Tibial nerve (tissue), 4 donors: ENCODE results near the gene FBXO45. TPM values are rescaled to one million over a fixed set of nuclear protein-coding genes. Genes with fewer than 3 reads are reported as not detected.
"Not testable (repeated sequence)": the region's sequence is repeated elsewhere in the genome, so short reads cannot be mapped to it uniquely, and the experiment has no call there.

Experiments used
- DNase-seq, 2 donors: peaks; one replicate each; pipeline ENCODE4 v3.0.0-alpha.2; 2019; ENCODE audit warnings: low spot score in 2 of 2
- H3K27ac ChIP-seq, 4 donors: fragments of 200-600 bp; sonication (generic) in 3 of 4; one replicate each; pipeline ENCODE4 v1.5.1; 2017 to 2019; ENCODE audit warnings: mild to moderate bottlenecking in 1 of 4
- H3K27me3 ChIP-seq, 2 donors: fragments of 200-600 bp; sonication (generic) in 1 of 2; one replicate each; pipeline versions ENCODE4 v1.5.1 to v1.6.0; 2017 to 2019
- H3K36me3 ChIP-seq, 3 donors: fragments of 200-600 bp; sonication (generic); one replicate each; pipeline ENCODE4 v1.5.1; 2018 to 2019
- H3K4me1 ChIP-seq, 4 donors: fragments of 200-600 bp; sonication (generic) in 3 of 4; one replicate each; pipeline ENCODE4 v1.5.1; 2017 to 2019
- H3K4me3 ChIP-seq, 4 donors: fragments of 200-600 bp; sonication (generic) in 3 of 4; one replicate each; pipeline ENCODE4 v1.5.1; 2017 to 2019; ENCODE audit warnings: mild to moderate bottlenecking in 1 of 4, moderate library complexity in 1 of 4
- H3K9me3 ChIP-seq, 4 donors: fragments of 200-600 bp; sonication (generic) in 3 of 4; one replicate each; pipeline ENCODE4 v1.5.1; 2017 to 2019
- CTCF ChIP-seq, 5 experiments: fragments of 200-600 bp in 3 of 5; fragments of 450-650 bp in 2 of 5; sonication (generic) in 3 of 5; IDR thresholded peaks; one replicate each; pipeline ENCODE4 v1.5.1; 2016 to 2019; ENCODE audit warnings: antibody characterized with exemption in 5 of 5, mild to moderate bottlenecking in 3 of 5, moderate library complexity in 2 of 5
- EP300 ChIP-seq, 2 donors: sonication (generic); formaldehyde crosslinking; IDR thresholded peaks; one replicate each; pipeline ENCODE4 v1.6.1; 2017; ENCODE audit warnings: antibody characterized with exemption in 2 of 2, mild to moderate bottlenecking in 1 of 2
- POLR2A ChIP-seq, 2 donors: fragments of 450-650 bp; IDR thresholded peaks; one replicate each; pipeline ENCODE4 v1.6.1; 2017; ENCODE audit warnings: antibody characterized with exemption in 2 of 2, mild to moderate bottlenecking in 2 of 2, moderate library complexity in 2 of 2
- WGBS, 2 donors: methylation state at CpG; one replicate each; pipeline ENCODE4 v1.1.5; 2018; 5-methylcytosine and 5-hydroxymethylcytosine counted together
- total RNA-seq, 4 donors: library from RNA; depleted of rRNA; stranded (reverse); fragments of >200 nt; gene quantifications; one replicate each; pipeline ENCODE4 v1.1.0, GENCODE V29; 2016

FBXO45 gene
- total RNA-seq, 4 donors from 2014 or later, result 7.8 to 14.9 (median 8.7) TPM

- TF ChIP-seq EP300 (IDR thresholded peaks at IDR 0.05), result no peak
- TF ChIP-seq POLR2A (IDR thresholded peaks at IDR 0.05), result no peak
- TF ChIP-seq CTCF (IDR thresholded peaks at IDR 0.05), result no peak
- no peak for DNase-seq
- 94% methylated on average over 2 of the region's 2 CpGs for WGBS, 2 donors
- H3K36me3 ChIP-seq, result no peaks in the 10 kb centered on the region
- peaks cover 0 to 5% (median 0%) of the 10 kb centered on the region in 4 donors for H3K9me3 ChIP-seq
- no peak overlapping the region for H3K4me3 ChIP-seq
- peak overlapping the region in 1 of 4 donors; percentile 75 for H3K27ac ChIP-seq
- H3K27me3 ChIP-seq, result no peaks in the 10 kb centered on the region
- H3K4me1 ChIP-seq, result peaks cover 0 to 16% (median 4%) of the 10 kb centered on the region in 4 donors
These were observed 40.2 kb downstream of the FBXO45 start for GRCh38 chr3:196608693-196609092.

GRCh38 chr3:196609343-196609775, 40.9 kb downstream of the FBXO45 start:
- WGBS, 2 donors, result 16 to 18% methylated on average over 5 of the region's 5 CpGs
- Histone ChIP-seq H3K9me3 (peaks cover 0 to 5% (median 0%) of the 10 kb centered on the region in 4 donors), H3K36me3 (no peaks in the 10 kb centered on the region), H3K27me3 (no peaks in the 10 kb centered on the region), H3K27ac (peak overlapping the region in 3 of 4 donors; percentile 59 to 75 (median 60)), H3K4me1 (peaks cover 0 to 16% (median 4%) of the 10 kb centered on the region in 4 donors), H3K4me3 (no peak overlapping the region)
- TF ChIP-seq EP300 (IDR thresholded peaks at IDR 0.05) (peak; percentile 11 to 71), POLR2A (IDR thresholded peaks at IDR 0.05) (peak in 1 of 2 donors; percentile 41), CTCF (IDR thresholded peaks at IDR 0.05) (peak; percentile 76 to 94 (median 83))
- peak; percentile 83 to 92 for DNase-seq

- WGBS, 2 donors, result 86 to 88% methylated on average over 6 of the region's 6 CpGs
- peak overlapping the region in 3 of 4 donors; percentile 59 to 75 (median 60) for H3K27ac ChIP-seq
- H3K36me3 ChIP-seq, result no peaks in the 10 kb centered on the region
- TF ChIP-seq POLR2A (IDR thresholded peaks at IDR 0.05) (no peak), CTCF (IDR thresholded peaks at IDR 0.05) (no peak), EP300 (IDR thresholded peaks at IDR 0.05) (no peak)
- no peaks in the 10 kb centered on the region for H3K27me3 ChIP-seq
- DNase-seq, result no peak
- H3K9me3 ChIP-seq, result peaks cover 0 to 5% (median 0%) of the 10 kb centered on the region in 4 donors
- H3K4me3 ChIP-seq, result no peak overlapping the region
- peaks cover 0 to 16% (median 4%) of the 10 kb centered on the region in 4 donors for H3K4me1 ChIP-seq
These were observed 41.5 kb downstream of the FBXO45 start for GRCh38 chr3:196609805-196610515.

- TF ChIP-seq CTCF (IDR thresholded peaks at IDR 0.05) (no peak), EP300 (IDR thresholded peaks at IDR 0.05) (no peak), POLR2A (IDR thresholded peaks at IDR 0.05) (no peak)
- Histone ChIP-seq H3K4me3 (no peak overlapping the region), H3K27me3 (no peaks in the 10 kb centered on the region), H3K36me3 (no peaks in the 10 kb centered on the region), H3K4me1 (peaks cover 0 to 16% (median 4%) of the 10 kb centered on the region in 4 donors), H3K27ac (peak overlapping the region in 1 of 4 donors; percentile 63), H3K9me3 (peaks cover 0 to 5% (median 0%) of the 10 kb centered on the region in 4 donors)
- DNase-seq, result no peak
- 65 to 70% methylated on average over 10 of the region's 10 CpGs for WGBS, 2 donors
These were observed 43.5 kb downstream of the FBXO45 start for GRCh38 chr3:196611761-196612483.

- H3K36me3 ChIP-seq, H3K4me3 ChIP-seq, H3K27ac ChIP-seq, H3K27me3 ChIP-seq, H3K9me3 ChIP-seq, DNase-seq: not testable (repeated sequence)
- H3K4me1 ChIP-seq, result peaks cover 0 to 19% (median 8%) of the 10 kb centered on the region in 4 donors
- 91 to 93% methylated on average over 6 of the region's 6 CpGs for WGBS, 2 donors
These were observed 46.8 kb downstream of the FBXO45 start for GRCh38 chr3:196615234-196615633.
